Glomerular visceral epithelial cell (primary cell): Measurements from ENCODE around the gene LYST.
"Not testable (repeated sequence)": the region's sequence is repeated elsewhere in the genome, so short reads cannot be mapped to it uniquely, and the experiment has no call there.

Experiments used
- DNase-seq: peaks from one replicate; pipeline ENCODE4 v3.0.0-alpha.2; 2016; ENCODE audit errors: extremely low spot score

Gene LYST

DNA sequence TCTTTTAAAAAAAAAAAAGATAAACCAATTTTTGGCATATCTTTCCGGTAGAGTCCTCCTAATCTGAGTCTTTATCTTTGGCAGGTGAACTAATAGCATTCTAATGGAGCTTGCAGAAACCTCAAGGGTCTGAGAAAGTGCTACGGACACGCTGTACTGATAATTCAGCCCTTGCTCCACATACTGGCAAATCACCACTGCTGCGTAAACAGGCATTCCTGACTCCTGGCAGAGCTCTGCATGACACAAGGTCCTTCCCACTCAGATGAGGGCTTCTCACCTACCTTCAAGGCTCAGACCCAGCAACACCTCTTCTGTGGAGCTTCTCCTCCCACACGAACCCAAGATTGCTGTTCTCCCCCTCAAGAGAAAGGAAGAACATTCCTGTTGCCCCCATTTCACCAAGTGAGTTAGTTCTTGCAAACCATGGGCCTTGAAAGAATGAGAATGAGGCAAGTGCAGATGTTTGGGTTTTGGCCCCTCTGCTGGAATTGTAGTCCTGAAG lies 48.0 kb downstream of the LYST start:
- no peak for DNase-seq

GRCh38 chr1:235817101-235817728 lies 49.5 kb downstream of the LYST start:
- no peak for DNase-seq

DNA sequence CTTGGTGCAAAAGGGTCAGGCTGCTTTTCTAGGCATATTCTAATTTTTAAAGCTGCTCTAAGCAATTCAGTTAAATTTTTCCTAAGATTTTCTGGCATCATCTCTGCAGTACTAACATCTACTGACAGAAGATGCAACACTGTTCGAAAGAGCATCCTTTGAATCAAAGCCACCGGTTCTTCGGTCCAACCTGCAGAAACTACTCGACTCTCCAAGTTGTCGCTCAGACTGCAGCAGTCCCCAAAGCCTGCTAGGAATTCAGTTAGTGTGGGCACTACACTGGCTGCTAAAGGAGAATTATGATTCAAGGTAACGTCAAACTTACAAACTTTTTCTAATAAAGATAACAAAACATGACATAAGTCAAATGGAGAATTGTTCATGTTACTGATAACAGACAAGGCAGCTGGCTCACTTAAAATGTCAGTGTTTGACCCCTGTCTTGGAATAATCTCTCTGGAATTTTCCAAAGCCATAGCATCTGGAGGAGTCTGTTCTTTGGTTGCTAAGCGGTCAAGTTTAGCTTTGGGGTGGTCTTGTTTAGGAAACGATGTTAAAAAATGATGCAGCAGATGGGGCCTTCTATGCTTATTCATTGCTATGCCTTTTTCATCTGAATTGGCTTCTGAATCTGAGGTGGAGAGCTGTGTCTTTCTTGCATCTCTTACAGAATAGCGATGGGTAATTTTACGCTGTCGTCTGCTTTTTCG lies 56.9 kb downstream of the LYST start:
- DNase-seq = no peak

- no peak for DNase-seq
These were observed 58.5 kb downstream of the LYST start for GRCh38 chr1:235808223-235808622.

DNA sequence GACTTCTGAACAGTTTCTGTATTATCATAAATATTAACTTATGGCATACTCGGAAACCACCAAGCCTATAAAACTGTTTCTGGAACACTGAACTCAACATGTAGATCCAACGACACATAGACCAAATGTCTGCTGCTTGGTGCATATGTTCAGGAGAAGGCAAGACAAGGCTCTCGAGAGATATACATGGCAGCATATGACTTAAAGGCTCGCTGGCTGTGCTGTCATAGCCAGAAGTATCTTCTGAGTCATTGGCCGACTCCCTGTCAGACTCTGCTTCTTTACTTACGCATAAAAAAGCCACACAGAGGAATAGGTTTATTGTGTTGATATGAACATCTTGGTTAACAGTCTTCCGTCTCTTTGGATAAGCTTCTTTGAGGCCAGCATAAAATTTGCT lies 60.6 kb downstream of the LYST start:
- no peak for DNase-seq

- no peak for DNase-seq
These were observed 63.9 kb downstream of the LYST start for GRCh38 chr1:235802573-235803346.

GRCh38 chr1:235799264-235799663 lies 67.4 kb downstream of the LYST start:
- no peak for DNase-seq

DNA sequence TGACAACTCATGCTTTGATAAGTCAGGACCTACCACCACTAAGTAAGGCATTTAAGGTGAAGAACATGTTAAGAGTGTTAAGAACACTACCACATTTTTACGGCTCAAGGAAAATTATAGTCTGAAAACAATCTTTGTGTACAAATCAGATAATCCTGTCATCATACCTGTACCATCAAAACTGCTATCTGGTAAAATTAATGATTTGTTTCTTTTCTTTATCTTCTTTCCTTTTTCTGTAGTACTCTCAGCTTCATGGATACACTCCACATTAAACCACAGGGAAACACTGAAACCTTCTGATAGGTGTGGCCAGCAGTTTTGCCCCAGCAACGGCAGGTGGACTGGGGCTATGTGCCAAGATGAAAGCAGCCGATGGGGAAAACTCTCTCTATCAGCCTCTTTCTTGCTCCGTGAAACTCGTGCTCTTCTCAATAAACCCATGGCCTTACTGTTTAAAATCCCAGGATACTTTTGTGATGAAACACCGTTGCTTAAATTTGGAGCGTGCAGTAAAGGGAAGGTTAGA lies 75.1 kb downstream of the LYST start:
- DNase-seq = no peak

GRCh38 chr1:235790123-235790522 lies 76.6 kb downstream of the LYST start:
- no peak for DNase-seq

- not testable (repeated sequence) for DNase-seq
These were observed 80.3 kb downstream of the LYST start for GRCh38 chr1:235786227-235786898.

DNA sequence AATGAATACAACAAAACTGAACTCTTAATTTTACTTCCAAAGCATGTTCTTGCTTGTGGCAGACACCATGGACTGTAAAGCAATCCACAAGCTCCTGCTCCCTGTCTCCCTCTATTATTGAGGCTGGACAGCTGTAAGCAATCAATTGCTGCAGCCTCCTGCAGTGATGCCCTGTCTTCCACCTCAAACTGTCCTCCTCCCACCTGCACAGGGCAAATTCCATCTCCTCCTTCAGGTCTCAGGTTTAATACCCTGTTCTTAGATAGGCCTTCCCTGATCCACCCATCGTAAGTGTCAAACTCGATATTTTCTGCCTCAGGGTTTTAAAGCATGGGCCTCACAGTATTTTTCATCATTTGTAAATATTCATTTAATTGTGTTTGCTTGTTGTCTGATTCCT lies 81.8 kb downstream of the LYST start:
- DNase-seq = no peak

- DNase-seq = peak; percentile 64
These were observed 83.4 kb downstream of the LYST start for GRCh38 chr1:235783148-235783776.

- peak; percentile 9 for DNase-seq
These were observed 84.1 kb downstream of the LYST start for GRCh38 chr1:235782601-235783000.

DNA sequence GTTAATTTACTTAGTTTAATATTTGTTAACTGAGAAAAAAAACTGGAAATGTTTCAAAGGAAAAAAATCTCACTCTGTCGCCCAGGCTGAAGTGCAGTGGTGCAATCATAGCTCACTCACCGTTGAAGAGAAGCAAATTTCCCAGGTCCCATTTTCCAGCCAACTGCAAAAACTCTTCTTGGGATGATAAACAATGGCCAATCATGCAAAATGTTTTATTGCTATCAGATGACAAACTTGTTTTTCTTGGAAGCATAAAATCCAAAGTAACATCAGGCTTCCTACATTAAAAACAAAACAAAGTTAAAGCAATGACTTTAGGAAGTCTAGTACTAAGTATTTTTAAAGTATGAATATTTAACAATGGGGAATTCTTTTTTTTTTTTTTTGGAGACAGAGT lies 84.9 kb downstream of the LYST start:
- no peak for DNase-seq

GRCh38 chr1:235779770-235780169 lies 86.9 kb downstream of the LYST start:
- no peak for DNase-seq

- DNase-seq = no peak
These were observed 90.3 kb downstream of the LYST start for GRCh38 chr1:235776396-235776795.

- DNase-seq = no peak
These were observed 91.4 kb downstream of the LYST start for GRCh38 chr1:235775246-235775860.

GRCh38 chr1:235767795-235768194 lies 98.9 kb downstream of the LYST start:
- no peak for DNase-seq

DNA sequence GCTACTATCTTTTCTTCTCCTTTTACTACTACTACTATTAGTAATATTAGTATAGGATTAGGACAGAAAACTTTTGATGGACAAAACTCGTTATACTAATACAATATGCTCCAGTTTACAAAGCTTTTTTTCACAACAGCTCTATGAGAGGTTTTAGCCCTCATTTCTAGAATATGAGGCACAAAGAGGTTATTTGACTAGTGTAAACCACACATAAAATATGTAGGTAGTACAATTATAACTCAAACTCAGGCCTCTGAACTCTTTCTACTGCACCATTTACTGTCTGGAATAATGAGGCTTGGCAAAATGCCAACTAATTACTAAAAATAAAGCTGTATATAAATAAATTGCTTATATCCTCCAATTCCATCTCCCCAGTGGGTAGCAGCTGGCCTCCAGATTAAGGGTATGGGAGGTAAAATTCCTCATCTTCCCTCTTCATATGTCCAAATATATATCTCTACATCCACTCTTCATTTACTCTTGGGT lies 99.9 kb downstream of the LYST start:
- no peak for DNase-seq

DNA sequence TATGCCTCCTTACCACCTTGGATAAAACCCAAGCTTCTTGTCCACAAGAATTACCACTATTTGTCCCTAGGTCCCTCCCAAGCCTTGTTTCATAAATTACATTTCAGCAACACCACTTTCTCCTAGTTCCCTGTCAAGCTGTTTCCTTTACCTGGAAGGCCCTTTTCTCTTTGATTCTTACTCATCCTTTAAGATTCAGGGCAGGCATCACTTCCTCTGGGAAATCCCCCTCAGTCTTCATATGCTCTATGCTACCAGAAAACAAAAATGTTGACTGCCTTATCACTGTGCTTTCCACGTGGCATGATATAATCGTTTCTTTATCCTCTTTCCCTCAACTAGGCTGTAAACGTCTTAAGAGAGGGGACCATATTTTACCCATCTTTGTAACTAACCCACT lies 102.7 kb downstream of the LYST start:
- DNase-seq = peak; percentile 25

DNA sequence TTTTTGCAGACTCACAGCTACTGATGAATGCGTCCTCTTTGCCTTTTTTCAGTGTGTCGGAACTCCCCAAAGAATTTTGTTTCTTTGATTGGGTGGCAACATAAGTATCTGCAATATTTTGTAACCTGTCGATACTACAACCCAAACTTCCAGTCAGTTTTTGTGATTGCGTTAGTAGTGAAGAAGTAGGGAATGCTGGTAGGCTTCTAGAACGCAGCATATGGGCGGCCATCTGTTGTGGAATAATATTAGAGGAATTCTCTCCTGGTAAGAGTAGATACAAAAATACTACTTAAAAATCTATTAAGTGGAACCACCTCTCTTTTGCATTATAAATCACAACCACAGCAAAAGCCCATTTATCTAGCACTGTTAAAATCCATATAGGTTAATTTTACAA lies 107.4 kb downstream of the LYST start:
- DNase-seq = no peak
